Fibroblast of pulmonary artery (primary cell): ENCODE data around the gene KIAA1217.

Experiments
- DNase-seq: peaks from one replicate; pipeline ENCODE4 v3.0.0-alpha.2; 2010; ENCODE audit warnings: low read depth
- H3K4me3 ChIP-seq: replicated peaks from 2 replicates; pipeline ENCODE4 v1.5.1; 2011; ENCODE audit warnings: low read depth, mild to moderate bottlenecking, control low read depth, low read length, moderate library complexity
- CTCF ChIP-seq: IDR thresholded peaks from 2 replicates; pipeline ENCODE4 v1.5.1; 2011; ENCODE audit warnings: mild to moderate bottlenecking, control low read depth, low read length, inconsistent platforms; ENCODE audit errors: missing control alignments

The KIAA1217 gene

GRCh38 chr10:24277277-24277676, 68.3 kb downstream of the KIAA1217 start:
- no peak for TF ChIP-seq CTCF
- DNase-seq: no peak
- H3K4me3 ChIP-seq: no peak overlapping the region

- no peak for TF ChIP-seq CTCF
- DNase-seq: peak; percentile 67
- no peak overlapping the region for H3K4me3 ChIP-seq
These were observed 68.8 kb downstream of the KIAA1217 start for GRCh38 chr10:24277771-24278170.

GRCh38 chr10:24278176-24278889, 69.4 kb downstream of the KIAA1217 start:
- TF ChIP-seq CTCF: no peak
- DNase-seq: peak; percentile 51
- H3K4me3 ChIP-seq: no peak overlapping the region

DNA sequence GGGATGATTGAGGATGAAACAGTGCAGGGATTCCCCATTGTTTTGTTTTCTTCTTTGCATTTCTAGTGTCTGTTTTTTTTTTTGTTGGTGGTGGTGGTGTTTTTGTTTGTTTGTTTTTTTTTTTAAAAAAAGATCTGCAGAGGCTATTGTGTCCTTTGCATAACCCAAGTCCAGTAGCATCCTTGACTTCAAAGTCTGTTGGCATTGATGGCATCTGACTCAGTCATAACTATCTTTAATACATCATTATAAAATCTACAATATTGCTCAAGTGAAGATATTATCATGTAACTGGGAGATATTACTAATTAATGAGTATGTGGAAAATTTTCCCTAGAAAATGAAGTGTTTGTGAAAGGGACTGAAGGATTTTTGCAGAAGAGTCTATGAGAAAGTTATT, 70.2 kb downstream of the KIAA1217 start:
- no peak for DNase-seq
- no peak overlapping the region for H3K4me3 ChIP-seq
- no peak for TF ChIP-seq CTCF

DNA sequence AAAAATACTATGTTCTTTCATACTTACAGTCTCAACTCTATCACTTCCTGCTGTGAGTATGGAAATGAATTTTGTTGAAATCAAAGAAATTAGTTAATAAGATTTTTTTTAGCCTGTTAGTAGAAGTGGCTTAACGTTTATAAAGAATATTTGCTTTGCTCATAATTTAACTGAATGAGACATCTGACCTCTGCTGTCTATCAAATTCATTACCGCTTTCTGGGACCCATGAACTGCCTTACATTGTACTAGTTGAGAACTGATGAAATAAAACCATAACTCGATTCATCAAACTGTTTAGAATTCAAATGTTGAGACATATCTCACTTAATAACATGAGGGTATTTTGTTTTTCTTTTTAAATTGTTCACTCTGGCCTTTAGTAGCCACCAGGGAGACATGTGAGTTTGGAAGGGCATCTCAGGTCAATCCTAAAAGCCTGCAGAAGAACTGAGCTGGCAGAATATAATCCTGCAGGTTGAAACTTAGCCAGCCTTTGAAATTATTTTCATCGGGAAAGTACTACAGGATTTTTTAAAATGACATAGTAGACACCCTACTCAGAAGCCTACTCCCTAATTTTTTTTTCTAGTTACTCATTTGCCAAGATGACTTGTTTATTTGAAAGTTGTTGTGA, 78.7 kb downstream of the KIAA1217 start:
- DNase-seq: no peak
- TF ChIP-seq CTCF: no peak
- H3K4me3 ChIP-seq: no peak overlapping the region

DNA sequence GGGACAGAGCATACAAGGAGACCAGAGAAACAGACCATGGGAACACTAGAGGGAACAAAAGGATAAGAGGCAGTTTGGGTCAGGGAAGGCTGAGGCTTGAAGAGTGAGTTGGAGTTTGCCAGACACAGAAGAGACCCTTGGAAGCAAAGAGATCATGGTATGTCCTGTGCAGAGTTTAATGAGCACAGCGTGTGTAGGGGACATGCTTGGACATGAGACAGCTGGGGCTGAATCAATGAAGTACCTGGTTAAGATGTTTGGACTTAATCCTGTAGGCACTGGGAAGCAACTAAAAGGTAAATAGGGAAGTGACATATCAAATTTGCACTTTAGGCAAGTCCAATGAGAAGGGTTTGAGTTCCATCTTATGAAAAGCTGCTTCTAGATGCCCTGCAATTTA, 79.6 kb downstream of the KIAA1217 start:
- TF ChIP-seq CTCF: no peak
- DNase-seq: no peak
- no peak overlapping the region for H3K4me3 ChIP-seq

DNA sequence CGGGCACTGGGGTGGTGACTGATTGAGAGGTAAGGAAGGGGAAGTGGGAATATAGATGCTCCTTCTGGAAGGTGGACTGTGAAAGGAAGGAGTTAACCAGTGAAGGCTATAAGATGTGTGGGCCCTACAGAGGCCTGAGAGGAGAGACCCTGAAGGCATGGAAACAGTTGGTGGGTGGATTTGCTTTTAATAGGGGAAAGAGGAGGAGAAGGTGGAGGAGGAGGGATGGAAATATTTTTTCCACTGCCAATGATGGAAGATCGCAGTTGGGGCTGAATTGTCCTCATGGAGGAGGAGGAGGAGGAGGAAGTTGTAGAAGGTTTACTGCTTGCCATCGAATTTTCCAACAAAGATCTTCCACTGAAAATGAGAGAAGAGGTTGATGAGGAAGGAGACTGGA, 80.3 kb downstream of the KIAA1217 start:
- H3K4me3 ChIP-seq: no peak overlapping the region
- DNase-seq: no peak
- no peak for TF ChIP-seq CTCF
